WTC11 (cell line): Measurements from ENCODE around the gene ADRB1. TPM values are rescaled to one million over a fixed set of nuclear protein-coding genes. Genes with fewer than 3 reads are reported as not detected.

Experiments
- ATAC-seq: fragments of 200-7000 bp; cut with Tn5 transposase; 2 replicates; pipeline ENCODE4 v1.10.0; 2021; ENCODE audit warnings: mild to moderate bottlenecking, moderate library complexity
- CTCF ChIA-PET: fragments of 300-600 bp; sonication (Branson Sonifier 250); formaldehyde crosslinking; loops from one replicate; lab custom pipeline; 2021; ENCODE audit warnings: antibody characterized with exemption; lab: Charles Lee
- POLR2A ChIA-PET: fragments of 350-600 bp; sonication (Branson Sonifier 250); formaldehyde crosslinking; loops from one replicate; lab custom pipeline; 2021; ENCODE audit warnings: antibody characterized with exemption; lab: Charles Lee
- DNase-seq: peaks from one replicate; pipeline ENCODE4 v3.0.0; 2021; ENCODE audit warnings: low spot score
- H3K27ac Mint-ChIP-seq: 2 replicates; pipeline ENCODE4 v1.8.0; 2021; ENCODE audit warnings: mixed read lengths
- H3K27me3 Mint-ChIP-seq: 2 replicates; pipeline ENCODE4 v1.8.0; 2021; ENCODE audit warnings: low read depth, mild to moderate bottlenecking, moderate library complexity, mixed read lengths
- H3K36me3 Mint-ChIP-seq: 2 replicates; pipeline ENCODE4 v1.8.0; 2021; ENCODE audit warnings: mixed read lengths
- H3K4me1 Mint-ChIP-seq: 2 replicates; pipeline ENCODE4 v1.8.0; 2022; ENCODE audit warnings: mixed read lengths
- H3K4me3 Mint-ChIP-seq: 2 replicates; pipeline ENCODE4 v1.8.0; 2021; ENCODE audit warnings: mild to moderate bottlenecking, moderate library complexity, mixed read lengths
- H3K9me3 Mint-ChIP-seq: 2 replicates; pipeline ENCODE4 v1.8.0; 2021; ENCODE audit warnings: mixed read lengths
- CREB1 ChIP-seq: sonication (generic); formaldehyde crosslinking; IDR thresholded peaks from 2 replicates; pipeline ENCODE4 v1.8.0; 2023; ENCODE audit warnings: mild to moderate bottlenecking, missing genetic modification reagents
- HMGA2 ChIP-seq: fragments of 250-450 bp; sonication (Bioruptor Pico); IDR thresholded peaks from 2 replicates; pipeline ENCODE4 v1.4.0; 2021; ENCODE audit warnings: mild to moderate bottlenecking, moderate library complexity
- MXD4 ChIP-seq: fragments of 250-450 bp; sonication (Bioruptor Pico); IDR thresholded peaks from 2 replicates; pipeline ENCODE4 v1.8.0; 2021; ENCODE audit warnings: mild to moderate bottlenecking, moderate library complexity, borderline replicate concordance
- NR3C1 ChIP-seq: sonication (generic); formaldehyde crosslinking; conservative IDR thresholded peaks from 2 replicates; pipeline ENCODE4 v1.8.1; 2023; ENCODE audit warnings: low read depth, mild to moderate bottlenecking, missing genetic modification reagents
- RORB ChIP-seq: fragments of 250-450 bp; sonication (Bioruptor Pico); IDR thresholded peaks from 2 replicates; pipeline ENCODE4 v1.9.0; 2021; ENCODE audit warnings: mild to moderate bottlenecking
- ZNF121 ChIP-seq: sonication (generic); formaldehyde crosslinking; IDR thresholded peaks from 2 replicates; pipeline ENCODE4 v1.8.0; 2023; ENCODE audit warnings: missing genetic modification reagents
- ZNF317 ChIP-seq: sonication (generic); formaldehyde crosslinking; IDR thresholded peaks from 2 replicates; pipeline ENCODE4 v1.8.1; 2023; ENCODE audit warnings: low read depth, mild to moderate bottlenecking, moderate library complexity, missing genetic modification reagents, borderline replicate concordance
- total RNA-seq: library from RNA; stranded (reverse); gene quantifications from 3 replicates; pipeline ENCODE4 v1.2.3, GENCODE V29; 2021
- TF ChIP-seq, protein P1 (sequence below): fragments of 250-450 bp; sonication (Bioruptor Pico); IDR thresholded peaks from 2 replicates; pipeline ENCODE4 v1.9.0; 2021; ENCODE audit warnings: moderate library complexity, mild to moderate bottlenecking, inconsistent platforms, borderline replicate concordance
- TF ChIP-seq, protein P2 (sequence below): fragments of 250-450 bp; sonication (Bioruptor Pico); IDR thresholded peaks from 2 replicates; pipeline ENCODE4 v1.8.0; 2021; ENCODE audit warnings: mild to moderate bottlenecking
- TF ChIP-seq, protein P3 (sequence below): sonication (generic); formaldehyde crosslinking; IDR thresholded peaks from 2 replicates; pipeline ENCODE4 v1.8.0; 2022; ENCODE audit warnings: mild to moderate bottlenecking, missing genetic modification reagents
- TF ChIP-seq, protein P4 (sequence below): sonication (generic); formaldehyde crosslinking; IDR thresholded peaks from 2 replicates; pipeline ENCODE4 v1.8.1; 2023; ENCODE audit warnings: mild to moderate bottlenecking, missing genetic modification reagents, borderline replicate concordance
- TF ChIP-seq, protein P5 (sequence below): sonication (generic); formaldehyde crosslinking; IDR thresholded peaks from 2 replicates; pipeline ENCODE4 v1.8.1; 2023; ENCODE audit warnings: mild to moderate bottlenecking, missing genetic modification reagents
- TF ChIP-seq, protein P6 (sequence below): sonication (generic); formaldehyde crosslinking; IDR thresholded peaks from 2 replicates; pipeline ENCODE4 v1.8.0; 2023; ENCODE audit warnings: missing genetic modification reagents, mild to moderate bottlenecking, borderline replicate concordance

ADRB1 gene
- total RNA-seq, 1 experiment from 2014 or later = 0.35 TPM

DNA sequence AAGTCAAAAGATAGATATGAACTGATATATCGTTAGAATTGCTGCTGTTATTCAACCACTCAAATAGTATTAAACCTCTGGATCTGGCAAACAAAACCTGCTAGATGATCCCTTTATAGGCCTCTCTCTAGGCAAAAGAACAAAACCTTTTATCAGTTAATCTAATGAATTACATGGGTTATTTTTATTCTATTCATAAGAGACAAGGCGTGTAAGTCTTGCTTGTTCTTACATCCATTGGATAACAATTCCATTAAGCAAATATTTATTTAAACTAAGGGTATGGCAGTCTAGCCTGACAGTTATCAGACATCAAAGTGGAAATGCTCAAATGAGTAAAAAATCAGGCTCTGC lies 16.6 kb upstream of the ADRB1 start (continued):
- TF ChIP-seq, protein P1, sequence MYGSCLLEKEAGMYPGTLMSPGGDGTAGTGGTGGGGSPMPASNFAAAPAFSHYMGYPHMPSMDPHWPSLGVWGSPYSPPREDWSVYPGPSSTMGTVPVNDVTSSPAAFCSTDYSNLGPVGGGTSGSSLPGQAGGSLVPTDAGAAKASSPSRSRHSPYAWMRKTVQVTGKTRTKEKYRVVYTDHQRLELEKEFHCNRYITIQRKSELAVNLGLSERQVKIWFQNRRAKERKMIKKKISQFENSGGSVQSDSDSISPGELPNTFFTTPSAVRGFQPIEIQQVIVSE (CRISPR knock-in tag) = no peak
- TF ChIP-seq, protein P2, sequence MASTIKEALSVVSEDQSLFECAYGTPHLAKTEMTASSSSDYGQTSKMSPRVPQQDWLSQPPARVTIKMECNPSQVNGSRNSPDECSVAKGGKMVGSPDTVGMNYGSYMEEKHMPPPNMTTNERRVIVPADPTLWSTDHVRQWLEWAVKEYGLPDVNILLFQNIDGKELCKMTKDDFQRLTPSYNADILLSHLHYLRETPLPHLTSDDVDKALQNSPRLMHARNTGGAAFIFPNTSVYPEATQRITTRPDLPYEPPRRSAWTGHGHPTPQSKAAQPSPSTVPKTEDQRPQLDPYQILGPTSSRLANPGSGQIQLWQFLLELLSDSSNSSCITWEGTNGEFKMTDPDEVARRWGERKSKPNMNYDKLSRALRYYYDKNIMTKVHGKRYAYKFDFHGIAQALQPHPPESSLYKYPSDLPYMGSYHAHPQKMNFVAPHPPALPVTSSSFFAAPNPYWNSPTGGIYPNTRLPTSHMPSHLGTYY (CRISPR knock-in tag) = no peak
- TF ChIP-seq ZNF121 (CRISPR knock-in tag) = no peak
- TF ChIP-seq HMGA2 (CRISPR knock-in tag) = no peak
- TF ChIP-seq, protein P3, sequence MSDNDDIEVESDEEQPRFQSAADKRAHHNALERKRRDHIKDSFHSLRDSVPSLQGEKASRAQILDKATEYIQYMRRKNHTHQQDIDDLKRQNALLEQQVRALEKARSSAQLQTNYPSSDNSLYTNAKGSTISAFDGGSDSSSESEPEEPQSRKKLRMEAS (CRISPR knock-in tag) = no peak
- no peak for TF ChIP-seq NR3C1 (CRISPR knock-in tag)

DNA sequence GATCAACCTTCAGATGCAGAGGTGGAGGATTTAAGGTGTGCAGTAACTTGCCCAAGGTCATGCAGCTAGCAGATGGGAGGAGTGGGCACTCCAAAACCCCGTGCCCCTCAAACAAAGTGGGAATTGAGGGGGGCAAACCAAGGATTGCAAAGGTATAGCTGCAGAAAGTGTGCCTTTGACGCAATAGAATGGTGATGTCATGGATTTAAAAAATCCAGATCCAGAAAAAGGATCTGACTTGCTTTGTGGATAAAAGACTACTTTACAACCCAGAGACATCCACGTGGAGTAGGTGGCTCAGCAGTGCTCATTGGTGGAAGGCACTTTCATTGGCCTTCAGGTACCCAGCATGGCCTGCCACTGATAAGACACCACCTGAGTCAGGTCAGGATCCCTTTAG lies 15.7 kb upstream of the ADRB1 start:
- TF ChIP-seq MXD4 (CRISPR knock-in tag) (no peak), RORB (CRISPR knock-in tag) (no peak), ZNF317 (CRISPR knock-in tag) (no peak)
- no peak overlapping the region for H3K4me3 Mint-ChIP-seq
- ATAC-seq (no peak), DNase-seq (no peak)
- POLR2A ChIA-PET = no interaction called here
- peaks cover 2% of the 10 kb centered on the region; the same call in 1 of the 2 replicates for H3K27me3 Mint-ChIP-seq
- no peaks in the 10 kb centered on the region for H3K9me3 Mint-ChIP-seq
- no peaks in the 10 kb centered on the region for H3K36me3 Mint-ChIP-seq
- H3K4me1 Mint-ChIP-seq = peaks cover 12% of the 10 kb centered on the region
- no peak overlapping the region for H3K27ac Mint-ChIP-seq
- CTCF ChIA-PET = no interaction called here

DNA sequence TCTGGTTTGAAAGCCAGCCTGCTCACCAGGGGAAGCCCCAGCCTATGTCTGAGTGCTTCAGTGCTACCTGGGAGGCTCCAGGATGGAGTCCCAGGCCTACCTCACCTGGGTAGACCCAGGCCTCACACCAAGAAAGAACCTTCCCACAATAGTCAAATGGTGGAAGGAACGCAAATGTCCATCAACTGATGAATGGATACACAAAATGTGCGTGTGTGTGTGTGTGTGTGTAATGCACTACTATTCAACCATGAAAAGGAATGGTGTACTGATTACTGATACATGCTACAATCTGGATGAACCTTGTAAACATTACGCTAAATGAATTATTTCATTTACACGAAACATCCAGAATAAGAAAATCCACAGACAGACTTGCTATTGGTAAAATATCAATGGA lies 15.2 kb upstream of the ADRB1 start:
- H3K4me3 Mint-ChIP-seq = no peak overlapping the region
- H3K4me1 Mint-ChIP-seq = peaks cover 12% of the 10 kb centered on the region
- peaks cover 2% of the 10 kb centered on the region; the same call in 1 of the 2 replicates for H3K27me3 Mint-ChIP-seq
- H3K36me3 Mint-ChIP-seq = no peaks in the 10 kb centered on the region
- TF ChIP-seq, protein P4, sequence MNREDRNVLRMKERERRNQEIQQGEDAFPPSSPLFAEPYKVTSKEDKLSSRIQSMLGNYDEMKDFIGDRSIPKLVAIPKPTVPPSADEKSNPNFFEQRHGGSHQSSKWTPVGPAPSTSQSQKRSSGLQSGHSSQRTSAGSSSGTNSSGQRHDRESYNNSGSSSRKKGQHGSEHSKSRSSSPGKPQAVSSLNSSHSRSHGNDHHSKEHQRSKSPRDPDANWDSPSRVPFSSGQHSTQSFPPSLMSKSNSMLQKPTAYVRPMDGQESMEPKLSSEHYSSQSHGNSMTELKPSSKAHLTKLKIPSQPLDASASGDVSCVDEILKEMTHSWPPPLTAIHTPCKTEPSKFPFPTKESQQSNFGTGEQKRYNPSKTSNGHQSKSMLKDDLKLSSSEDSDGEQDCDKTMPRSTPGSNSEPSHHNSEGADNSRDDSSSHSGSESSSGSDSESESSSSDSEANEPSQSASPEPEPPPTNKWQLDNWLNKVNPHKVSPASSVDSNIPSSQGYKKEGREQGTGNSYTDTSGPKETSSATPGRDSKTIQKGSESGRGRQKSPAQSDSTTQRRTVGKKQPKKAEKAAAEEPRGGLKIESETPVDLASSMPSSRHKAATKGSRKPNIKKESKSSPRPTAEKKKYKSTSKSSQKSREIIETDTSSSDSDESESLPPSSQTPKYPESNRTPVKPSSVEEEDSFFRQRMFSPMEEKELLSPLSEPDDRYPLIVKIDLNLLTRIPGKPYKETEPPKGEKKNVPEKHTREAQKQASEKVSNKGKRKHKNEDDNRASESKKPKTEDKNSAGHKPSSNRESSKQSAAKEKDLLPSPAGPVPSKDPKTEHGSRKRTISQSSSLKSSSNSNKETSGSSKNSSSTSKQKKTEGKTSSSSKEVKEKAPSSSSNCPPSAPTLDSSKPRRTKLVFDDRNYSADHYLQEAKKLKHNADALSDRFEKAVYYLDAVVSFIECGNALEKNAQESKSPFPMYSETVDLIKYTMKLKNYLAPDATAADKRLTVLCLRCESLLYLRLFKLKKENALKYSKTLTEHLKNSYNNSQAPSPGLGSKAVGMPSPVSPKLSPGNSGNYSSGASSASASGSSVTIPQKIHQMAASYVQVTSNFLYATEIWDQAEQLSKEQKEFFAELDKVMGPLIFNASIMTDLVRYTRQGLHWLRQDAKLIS (CRISPR knock-in tag) = no peak
- TF ChIP-seq, protein P5, sequence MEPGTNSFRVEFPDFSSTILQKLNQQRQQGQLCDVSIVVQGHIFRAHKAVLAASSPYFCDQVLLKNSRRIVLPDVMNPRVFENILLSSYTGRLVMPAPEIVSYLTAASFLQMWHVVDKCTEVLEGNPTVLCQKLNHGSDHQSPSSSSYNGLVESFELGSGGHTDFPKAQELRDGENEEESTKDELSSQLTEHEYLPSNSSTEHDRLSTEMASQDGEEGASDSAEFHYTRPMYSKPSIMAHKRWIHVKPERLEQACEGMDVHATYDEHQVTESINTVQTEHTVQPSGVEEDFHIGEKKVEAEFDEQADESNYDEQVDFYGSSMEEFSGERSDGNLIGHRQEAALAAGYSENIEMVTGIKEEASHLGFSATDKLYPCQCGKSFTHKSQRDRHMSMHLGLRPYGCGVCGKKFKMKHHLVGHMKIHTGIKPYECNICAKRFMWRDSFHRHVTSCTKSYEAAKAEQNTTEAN = no peak
- TF ChIP-seq, protein P6, sequence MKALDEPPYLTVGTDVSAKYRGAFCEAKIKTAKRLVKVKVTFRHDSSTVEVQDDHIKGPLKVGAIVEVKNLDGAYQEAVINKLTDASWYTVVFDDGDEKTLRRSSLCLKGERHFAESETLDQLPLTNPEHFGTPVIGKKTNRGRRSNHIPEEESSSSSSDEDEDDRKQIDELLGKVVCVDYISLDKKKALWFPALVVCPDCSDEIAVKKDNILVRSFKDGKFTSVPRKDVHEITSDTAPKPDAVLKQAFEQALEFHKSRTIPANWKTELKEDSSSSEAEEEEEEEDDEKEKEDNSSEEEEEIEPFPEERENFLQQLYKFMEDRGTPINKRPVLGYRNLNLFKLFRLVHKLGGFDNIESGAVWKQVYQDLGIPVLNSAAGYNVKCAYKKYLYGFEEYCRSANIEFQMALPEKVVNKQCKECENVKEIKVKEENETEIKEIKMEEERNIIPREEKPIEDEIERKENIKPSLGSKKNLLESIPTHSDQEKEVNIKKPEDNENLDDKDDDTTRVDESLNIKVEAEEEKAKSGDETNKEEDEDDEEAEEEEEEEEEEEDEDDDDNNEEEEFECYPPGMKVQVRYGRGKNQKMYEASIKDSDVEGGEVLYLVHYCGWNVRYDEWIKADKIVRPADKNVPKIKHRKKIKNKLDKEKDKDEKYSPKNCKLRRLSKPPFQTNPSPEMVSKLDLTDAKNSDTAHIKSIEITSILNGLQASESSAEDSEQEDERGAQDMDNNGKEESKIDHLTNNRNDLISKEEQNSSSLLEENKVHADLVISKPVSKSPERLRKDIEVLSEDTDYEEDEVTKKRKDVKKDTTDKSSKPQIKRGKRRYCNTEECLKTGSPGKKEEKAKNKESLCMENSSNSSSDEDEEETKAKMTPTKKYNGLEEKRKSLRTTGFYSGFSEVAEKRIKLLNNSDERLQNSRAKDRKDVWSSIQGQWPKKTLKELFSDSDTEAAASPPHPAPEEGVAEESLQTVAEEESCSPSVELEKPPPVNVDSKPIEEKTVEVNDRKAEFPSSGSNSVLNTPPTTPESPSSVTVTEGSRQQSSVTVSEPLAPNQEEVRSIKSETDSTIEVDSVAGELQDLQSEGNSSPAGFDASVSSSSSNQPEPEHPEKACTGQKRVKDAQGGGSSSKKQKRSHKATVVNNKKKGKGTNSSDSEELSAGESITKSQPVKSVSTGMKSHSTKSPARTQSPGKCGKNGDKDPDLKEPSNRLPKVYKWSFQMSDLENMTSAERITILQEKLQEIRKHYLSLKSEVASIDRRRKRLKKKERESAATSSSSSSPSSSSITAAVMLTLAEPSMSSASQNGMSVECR (CRISPR knock-in tag) = no peak
- TF ChIP-seq CREB1 (CRISPR knock-in tag) (no peak), HMGA2 (CRISPR knock-in tag) (no peak)
- ATAC-seq (no peak), DNase-seq (no peak)
- no peaks in the 10 kb centered on the region for H3K9me3 Mint-ChIP-seq
- ChIA-PET CTCF (no interaction called here), POLR2A (no interaction called here)
- H3K27ac Mint-ChIP-seq = no peak overlapping the region
